ENCODE results near the gene OCA2.

OCA2 gene

DNA sequence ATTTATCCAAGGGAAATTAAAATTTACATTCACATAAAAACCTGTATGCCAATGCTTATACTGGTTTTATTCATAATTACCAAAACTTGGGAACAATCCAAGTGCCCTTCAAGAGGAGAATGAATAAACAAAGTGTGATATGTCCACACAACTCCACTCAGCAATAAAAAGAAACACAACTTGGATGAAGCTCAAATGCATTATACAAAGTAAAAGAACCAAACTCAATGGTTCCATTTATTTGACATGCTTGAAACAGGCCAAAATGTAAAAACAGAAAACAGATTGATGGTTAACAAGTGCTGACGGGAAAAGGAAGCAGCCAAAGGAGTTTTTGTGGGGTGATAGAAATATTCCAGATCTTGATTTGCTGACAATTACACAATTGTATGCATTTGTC lies 23.5 kb downstream of the OCA2 start:
- DNase-seq, result no peak

DNA sequence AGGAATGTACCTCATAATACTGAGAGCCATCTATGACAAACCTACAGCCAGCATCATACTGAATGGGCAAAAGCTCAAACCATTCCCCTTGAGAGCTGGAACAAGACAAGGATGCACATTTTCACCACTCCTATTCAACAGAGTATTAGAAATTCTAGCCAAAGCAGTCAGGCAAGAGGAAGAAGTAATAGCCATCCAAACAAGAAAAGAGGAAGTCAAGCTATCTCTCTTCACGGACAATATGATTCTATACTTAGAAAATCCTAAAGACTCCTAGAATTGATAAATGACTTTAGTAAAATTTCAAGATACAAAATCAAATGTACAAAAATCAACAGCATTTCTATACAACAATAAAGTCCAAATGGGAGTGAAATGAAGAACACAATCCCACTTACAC lies 30.2 kb downstream of the OCA2 start:
- no peak for DNase-seq

DNA sequence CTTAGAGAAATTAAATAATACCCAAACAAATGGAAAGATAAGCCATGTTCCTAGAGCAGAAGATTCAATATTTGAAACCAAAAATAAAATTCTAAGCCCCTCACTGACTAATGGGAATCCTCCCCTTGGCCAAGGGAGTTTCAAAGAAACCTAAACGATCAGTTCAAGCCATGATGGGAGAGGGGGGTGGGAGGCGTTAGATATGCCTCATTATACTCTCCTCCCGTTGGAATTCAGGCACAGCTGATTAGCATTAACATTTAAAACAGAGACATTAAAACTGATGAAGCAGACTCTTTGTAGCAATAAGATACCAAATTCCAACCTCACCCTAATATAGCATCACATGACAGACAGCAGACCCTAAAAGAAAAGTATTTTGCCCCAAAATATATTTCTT lies 32.9 kb downstream of the OCA2 start:
- no peak for DNase-seq

DNA sequence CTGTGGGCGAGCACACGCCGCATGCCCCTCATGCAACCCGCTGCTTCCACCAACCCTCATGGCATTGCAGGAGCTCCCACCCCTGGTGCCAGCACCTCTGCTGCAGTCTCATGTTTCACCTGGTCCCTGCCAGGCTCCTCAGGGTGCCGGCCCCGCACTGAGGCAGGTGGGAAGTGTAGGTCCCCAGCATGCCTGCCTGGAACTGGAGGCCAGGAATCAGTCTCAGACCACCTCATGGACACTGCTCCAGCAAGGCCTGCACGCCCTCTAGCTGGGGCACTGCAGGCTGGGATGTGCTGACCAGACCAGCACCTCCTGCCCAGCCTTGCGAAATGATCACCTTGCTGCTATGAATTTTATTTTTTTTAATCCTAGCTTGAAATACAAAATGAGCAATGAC lies 39.1 kb downstream of the OCA2 start:
- no peak for DNase-seq

DNA sequence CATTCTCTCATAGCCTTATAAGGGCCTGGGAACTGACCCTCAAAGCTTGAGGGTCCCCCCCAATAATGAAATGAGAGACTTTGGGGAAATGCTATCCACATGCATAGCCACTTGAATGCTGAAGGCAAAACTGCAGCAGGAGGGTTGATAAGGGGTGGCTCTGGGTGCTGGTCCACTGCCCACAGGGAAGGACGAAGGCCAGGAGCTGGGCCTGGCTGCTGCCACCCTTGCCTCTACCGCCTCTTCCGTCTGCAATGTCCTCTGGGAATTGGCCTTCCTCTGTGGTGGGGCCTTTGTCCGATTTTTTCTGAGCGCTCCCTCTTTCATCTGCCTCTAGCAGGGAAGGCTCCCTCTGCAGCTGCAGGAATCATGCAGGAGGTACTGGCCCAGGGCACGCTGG lies 41.0 kb downstream of the OCA2 start:
- DNase-seq, result no peak

DNA sequence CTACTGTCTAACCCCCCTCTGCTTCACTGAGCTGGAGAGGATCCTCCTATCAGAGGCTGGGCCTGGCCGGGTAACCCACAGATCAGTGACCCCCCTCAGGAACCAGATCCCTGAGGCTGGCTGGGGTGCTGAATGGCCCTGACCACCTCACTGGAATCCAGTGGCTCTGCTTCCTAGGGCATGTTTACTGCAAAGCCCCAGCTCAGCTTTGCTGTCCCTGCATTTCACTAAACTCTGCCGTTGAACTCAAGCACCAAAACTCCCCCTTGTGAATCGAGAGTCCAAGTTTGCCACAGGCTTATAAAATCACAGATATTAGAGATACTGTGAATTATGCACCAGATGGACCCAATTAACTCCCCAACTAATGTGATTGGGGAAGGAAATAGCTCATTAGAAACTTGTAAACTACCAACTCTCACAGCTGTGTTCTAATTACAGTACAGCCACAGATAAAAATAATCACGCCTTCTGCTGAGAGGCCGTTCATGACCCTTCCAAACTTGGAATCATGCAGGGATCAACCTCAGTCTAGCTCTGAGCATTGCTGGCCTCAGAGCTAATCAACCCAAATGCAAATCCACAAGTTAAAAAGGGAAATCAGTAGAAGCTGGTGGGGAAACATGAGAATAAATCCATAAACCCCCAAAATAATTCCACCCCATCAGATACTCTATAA lies 47.0 kb downstream of the OCA2 start:
- DNase-seq, result no peak

DNA sequence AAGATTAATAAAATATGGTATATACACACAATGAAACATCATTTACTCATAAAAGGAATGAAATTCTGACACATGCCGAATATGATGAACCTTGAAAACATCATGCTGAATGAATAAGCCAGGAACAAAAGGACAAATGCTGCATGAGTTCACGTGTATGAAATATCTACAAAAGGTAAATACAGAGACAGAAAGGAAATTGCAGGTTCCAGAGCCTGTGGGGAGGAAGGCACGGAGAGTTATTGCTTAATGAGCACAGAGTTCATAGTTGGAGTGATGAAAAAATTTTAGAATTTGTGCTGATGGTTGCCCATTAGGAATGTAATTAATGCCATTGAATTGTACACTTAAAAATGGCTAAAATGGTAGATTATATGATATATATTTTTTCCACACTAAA lies 49.5 kb downstream of the OCA2 start:
- no peak for DNase-seq

DNA sequence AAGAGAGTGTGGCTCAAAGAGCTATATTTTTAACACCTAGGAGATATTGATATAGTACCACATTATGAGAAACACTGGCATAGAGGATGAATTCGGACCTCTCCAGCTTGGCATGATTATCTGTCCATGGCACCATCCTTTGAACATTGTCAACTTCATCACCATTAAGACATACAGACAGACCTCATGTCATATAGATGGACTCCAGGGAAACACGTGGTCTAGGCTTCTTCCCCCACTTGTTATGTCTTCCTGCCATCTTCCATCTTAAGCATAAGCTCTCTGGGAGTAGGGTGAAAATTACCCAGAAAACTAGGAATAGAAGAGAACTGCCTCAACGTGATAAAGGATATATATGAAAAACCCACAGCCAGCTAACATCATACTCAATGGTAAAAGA lies 51.8 kb downstream of the OCA2 start:
- no peak for DNase-seq

DNA sequence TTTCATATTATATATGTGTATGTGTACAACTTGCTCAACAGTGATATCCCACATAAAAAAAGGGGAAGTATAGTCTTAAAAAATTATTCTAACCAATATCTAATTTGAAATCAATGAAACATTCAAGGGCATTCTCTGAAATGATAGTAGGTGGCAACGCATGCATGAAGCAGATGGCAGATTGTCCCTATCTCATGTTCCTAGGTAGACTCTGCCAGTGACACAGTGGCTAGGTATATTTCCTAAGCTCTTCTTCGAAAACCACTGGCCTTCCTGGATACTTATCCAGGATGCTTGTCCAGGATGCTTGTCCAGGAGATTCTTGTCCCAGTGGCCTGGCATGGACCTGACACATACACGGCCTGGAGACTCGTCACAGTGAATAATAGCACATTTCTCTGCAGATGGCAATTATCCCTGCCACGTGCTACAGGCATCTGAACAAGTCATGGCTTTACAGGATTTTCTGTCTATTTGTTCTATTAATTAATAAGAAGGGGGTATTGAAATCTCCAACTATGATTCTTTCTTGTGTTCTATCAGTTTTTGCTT lies 54.9 kb downstream of the OCA2 start:
- no peak for DNase-seq

DNA sequence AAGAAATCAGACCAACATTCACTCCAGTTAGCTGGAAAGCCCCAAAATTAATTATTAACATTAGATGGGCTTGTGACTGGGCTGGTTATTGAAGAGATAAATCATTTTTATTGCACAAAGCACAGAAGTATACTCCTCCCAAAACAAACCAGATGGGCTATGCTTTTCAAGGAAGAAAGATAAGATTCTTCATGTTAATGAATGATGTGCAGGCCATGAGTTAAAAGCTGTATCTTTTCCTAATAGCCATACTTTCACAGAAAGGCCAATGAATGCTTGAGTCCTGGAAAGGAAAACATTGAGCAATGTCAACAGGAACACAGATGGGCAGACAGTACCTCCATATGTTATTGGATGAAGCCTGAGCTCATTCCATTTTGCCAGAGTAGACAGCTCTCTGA lies 55.4 kb downstream of the OCA2 start:
- no peak for DNase-seq

DNA sequence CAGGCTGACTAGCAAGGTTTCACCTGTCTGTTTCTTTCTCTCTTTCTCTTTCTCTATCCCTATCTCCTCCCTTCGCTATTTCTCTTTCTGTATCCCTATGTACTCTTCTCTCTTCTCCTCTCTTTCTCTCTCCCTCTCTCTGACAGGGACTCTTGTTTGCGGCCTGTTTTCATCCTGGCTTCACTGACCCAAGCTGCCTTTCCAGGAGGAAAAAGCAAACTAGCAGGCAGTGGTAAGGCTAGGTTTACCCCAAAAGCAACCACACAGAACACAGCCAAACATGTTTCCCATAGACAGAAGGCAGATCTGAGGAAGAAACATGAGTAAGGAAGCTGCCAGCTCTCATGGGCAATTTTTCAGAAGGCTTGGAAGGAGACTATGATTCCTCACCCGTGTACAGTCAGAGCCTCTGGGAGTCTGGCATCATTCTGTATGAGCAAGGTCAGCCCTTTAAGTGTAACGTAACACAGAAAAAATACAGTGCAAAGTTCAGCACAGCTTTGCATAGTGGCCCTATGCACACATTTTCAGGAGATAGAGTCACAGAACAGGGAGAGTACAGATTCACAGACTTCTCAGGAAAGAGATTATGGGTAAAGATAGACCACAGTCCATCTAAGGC lies 61.0 kb downstream of the OCA2 start:
- DNase-seq, result no peak

DNA sequence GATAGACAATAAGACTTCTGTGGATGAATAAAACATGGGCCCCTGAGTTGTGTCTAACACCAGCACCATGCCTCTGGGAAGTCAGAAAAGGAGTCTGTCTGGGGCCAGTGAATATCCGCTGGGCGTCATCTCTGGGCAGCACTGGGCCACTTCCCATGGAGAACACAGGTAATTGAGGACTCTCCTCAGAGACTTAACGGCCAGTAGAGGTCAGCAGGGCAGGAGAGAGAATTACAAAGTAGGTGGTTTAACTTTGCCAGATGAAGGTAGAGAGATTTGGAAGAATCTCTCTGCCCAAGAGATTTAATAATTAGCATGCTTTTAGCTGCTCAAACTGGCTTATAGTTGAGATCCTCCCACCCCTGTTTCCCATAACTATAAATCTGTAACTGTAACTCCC lies 65.7 kb downstream of the OCA2 start:
- DNase-seq, result no peak

DNA sequence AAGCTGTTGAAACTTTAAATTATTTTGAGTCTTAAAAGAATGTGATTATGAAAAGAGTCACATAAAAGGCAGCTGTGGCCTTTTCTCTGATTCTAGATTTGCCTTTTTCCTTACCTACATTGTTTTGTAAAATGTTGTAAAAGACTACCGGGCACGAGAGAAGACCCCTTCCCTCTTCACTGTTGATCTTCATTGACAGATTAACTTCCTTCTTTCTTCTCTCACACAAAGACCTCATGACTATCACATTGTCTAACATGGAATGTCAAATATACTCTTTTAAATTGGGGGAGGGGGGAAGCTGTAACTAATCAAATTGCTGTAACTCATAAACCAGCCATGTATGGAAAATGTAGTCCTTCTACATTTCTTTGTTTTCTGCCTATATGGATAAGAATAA lies 68.3 kb downstream of the OCA2 start:
- no peak for DNase-seq

DNA sequence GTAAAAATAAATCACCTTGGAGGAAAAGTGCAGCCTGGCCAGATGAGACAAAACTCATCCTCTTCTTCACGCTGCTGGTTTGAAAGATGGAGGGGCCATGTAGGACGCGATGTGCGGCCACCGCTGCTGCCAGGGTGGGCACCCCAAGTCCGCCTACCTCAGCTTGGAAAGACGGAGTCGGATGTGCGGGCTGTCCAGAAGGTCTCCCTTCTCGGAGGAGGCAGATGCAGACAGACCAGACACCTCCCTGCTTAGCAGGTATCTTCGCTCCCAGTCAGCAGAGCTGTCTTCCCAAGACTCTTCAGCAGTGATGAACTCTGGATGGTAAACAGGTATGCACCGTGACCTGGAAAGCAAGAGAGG lies 71.4 kb downstream of the OCA2 start:
- DNase-seq, result no peak

DNA sequence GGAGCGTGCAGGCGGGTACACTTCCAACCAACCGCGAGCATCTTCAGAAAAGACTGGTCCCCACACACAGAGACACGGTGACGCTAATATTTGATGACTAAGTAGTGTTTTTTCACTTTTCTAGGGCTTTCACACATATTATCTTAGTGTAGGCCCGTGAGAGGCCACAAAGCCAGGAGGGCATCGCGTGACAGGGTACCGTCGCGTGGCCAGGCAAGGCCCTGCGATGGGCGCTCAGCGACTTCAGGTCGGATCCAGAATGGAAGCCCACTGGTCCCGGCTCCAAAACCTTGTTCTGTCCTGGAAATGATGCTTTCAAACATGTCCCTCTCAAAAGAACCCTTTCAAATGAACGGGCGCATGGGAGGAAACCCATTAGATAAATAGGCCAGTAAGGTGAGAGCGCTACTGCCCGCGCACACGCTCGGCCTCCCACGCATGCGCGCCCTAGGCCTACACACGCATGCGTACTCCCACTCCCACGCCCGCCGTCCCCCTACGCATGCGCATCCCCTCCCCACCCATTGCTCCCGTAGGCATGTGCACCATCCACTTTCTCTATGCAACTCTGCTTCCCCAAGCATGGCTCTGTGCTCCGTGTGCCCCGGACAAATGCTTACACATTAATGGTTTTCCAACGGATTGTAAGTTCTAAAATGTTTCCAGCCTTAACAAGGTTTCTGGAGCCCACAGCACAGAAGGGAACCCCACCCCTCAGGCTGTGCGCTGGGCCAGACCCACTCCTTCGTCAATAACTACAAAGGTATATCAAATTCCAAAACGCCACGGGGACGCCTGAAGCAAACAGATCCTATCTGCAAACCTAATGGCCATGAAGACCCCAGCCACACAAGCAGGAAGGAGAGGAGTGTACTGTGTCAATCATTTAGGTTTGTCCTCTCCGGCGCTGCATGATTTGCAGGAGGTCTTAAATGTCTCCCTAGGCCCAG lies 72.1 kb downstream of the OCA2 start:
- DNase-seq, result no peak

DNA sequence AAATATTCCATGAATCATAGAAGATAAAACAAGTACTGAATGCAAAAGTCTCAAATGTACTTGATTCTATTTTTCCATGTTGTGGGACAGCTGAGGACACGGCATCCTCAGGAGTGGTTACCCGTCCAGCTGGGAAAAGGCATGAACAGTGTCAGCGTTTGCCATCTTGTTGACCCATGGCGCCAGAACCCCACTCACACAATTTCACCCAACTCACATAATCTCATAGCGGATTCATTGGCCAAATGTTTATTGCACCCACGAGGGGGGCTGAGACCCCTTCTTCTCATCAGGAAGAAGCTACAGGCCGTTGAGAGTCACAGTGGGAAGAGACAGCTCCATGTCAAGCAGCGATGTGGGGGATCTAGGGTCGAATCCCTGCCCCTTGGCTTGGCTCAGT lies 72.9 kb downstream of the OCA2 start:
- no peak for DNase-seq

DNA sequence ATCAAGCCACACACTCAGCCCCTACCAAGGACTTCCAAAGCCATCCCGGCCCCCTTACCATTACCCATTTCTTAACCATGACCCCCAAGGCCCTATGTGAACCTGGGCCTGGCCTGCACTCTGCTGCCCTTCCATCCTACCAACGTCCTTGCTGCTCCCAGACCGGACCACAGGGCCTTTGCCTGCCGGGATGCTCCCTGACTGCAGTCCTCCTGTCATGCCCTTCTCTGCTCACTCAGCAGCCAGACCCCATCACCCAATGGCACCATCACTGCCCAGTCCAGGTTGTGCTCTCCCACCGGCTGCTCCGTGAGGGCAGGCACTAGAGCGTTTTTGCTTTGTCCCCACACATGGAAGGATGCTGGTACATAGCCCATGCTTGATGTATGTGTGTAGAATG lies 73.7 kb downstream of the OCA2 start:
- DNase-seq, result no peak

DNA sequence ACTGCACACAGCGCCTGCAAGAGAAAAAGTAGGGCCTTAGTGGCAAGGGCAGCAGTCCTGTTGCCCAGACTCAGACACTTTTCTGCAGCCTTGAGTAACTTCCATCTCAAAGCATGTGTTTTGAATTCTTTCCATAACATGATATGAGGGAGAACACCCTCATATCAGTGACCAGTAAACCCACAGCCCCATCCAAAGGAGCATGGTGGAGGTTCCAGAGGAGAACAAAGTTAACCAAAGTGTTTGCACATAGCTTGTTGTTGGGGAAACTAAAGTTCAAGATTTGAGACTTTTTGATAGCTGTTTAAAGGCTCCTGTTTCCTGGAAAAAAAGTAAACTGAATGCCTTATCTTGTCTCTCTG lies 74.2 kb downstream of the OCA2 start:
- DNase-seq, result no peak

DNA sequence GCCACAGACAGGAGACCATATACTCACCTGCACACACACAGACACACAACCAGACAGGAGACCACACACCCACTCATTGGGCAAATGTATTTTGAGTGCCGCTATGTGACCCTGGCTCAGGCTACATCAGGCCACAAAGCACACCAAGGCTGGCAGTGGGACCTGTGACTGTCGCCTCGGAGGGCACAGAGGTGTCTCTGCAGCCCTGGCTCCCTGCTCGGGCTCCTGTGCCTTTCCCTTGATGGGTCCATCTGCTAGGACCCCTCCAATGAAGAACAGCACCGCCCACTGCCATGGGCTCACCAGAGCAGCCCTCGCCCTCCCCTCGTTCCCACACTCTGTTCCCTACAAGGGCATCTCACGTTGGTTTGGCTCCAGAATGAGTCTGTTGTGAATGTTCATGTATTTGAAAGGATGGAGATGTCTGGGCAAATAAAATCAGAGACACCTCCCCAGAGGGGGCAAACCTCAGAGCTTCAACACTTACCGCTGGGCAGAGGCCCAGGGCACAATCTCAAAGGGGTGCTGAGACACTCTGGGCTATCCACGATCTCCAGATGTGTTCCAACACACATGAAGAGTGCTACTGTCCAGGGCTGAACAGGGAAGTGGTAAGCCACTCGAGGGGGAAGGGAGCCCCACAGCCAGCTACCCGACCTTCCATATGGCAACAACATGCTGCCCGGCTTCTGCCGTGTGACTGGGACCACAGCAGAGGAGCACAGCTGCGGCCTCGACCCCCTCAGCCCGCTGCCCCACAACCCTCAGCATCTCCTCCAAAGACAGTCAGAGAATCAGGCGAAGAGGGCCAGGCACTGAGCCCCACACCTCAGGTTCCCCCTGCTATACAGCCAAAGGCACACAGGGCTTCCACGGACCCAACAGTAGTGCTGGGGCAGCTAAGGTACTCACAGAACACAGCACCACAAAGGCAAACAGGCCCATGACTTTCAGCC lies 74.9 kb downstream of the OCA2 start:
- DNase-seq, result no peak

DNA sequence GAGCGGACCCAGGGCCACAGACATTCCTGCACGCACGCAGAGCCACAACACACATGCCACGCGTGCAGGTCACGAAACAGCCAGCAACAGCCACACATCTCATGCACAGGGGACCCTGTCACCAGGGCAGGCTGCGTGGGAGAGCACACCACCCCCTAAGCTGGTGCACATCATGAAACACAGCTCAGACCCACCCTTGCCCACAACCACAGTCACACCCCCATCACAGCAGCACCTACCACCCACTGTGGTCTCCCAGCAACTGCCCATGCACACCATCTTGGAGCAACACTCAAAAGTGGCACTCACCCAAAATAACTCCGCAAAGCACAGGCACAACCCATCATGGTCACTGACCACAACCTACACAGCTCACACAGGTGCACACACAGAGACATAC lies 75.7 kb downstream of the OCA2 start:
- DNase-seq, result no peak

DNA sequence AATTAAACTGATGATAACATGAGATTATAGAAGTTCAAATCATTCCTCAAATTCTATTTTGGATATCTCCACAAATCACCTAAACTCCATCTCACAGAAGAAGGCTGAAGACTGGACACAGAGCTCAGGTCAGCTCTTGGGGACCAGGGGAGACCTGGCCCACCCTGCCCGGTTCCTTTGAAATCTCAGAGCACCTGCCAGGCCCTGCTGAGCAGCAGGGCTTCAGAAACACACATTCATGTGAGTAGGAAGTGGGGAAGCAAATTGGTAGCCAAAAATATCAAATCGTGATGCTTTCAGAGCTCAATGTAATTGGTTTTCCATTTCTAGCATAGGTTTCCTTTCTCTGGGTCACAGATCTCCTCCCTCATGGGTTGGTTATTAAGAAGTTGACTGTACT lies 76.2 kb downstream of the OCA2 start:
- no peak for DNase-seq

DNA sequence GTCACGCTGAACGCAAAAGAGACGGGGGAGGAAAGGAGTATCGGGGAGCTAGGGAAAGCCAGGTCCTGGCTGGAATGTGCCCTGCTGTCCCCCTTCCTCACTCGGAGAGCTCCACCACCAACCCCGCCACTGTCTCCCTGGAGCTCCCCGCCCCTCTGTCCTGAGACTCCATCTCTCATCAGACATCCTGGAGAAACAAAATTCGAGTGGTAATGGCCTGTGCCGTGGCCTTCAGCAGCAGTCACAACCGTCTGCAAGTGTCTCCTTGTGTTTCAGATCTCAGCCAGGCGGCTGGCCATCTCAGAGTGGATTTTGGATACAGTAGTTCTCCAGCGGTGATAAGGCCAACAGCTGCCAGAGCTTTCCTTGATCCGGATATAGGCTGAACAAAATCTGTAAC lies 76.9 kb downstream of the OCA2 start:
- no peak for DNase-seq
